ENCODE measurements around the gene SCYL2.

- TF ChIP-seq POLR2A (IDR thresholded peaks at IDR 0.05) (no peak), CTCF (IDR thresholded peaks at IDR 0.05) (no peak)
These were observed 106.1 kb downstream of the SCYL2 start for GRCh38 chr12:100372853-100373640.

All from thyroid gland (tissue), 4 donors.